WERI-Rb-1 (cell line): ENCODE results near the gene FOXO6.

Source experiments
- DNase-seq: peaks from one replicate; pipeline ENCODE4 v3.0.0-alpha.2; 2020
- H3K27ac ChIP-seq: fragments of 250-450 bp; sonication (Bioruptor Pico); 2 replicates; pipeline ENCODE4 v1.5.1; 2020; ENCODE audit warnings: mild to moderate bottlenecking, moderate library complexity
- H3K27me3 ChIP-seq: fragments of 250-450 bp; sonication (Bioruptor Pico); 2 replicates; pipeline ENCODE4 v1.5.1; 2021; ENCODE audit warnings: mild to moderate bottlenecking, low read depth, moderate library complexity; ENCODE audit not compliant: insufficient read depth, severe bottlenecking
- H3K36me3 ChIP-seq: fragments of 250-450 bp; sonication (Bioruptor Pico); 2 replicates; pipeline ENCODE4 v1.5.1; 2020; ENCODE audit warnings: mild to moderate bottlenecking, moderate library complexity
- H3K4me3 ChIP-seq: 2 replicates; pipeline ENCODE4 v1.5.1; 2011; ENCODE audit warnings: low read depth, mild to moderate bottlenecking, control low read depth, low read length
- H3K9me3 ChIP-seq: fragments of 250-450 bp; sonication (Bioruptor Pico); 2 replicates; pipeline ENCODE4 v1.5.1; 2021; ENCODE audit warnings: mild to moderate bottlenecking, moderate library complexity; ENCODE audit not compliant: severe bottlenecking
- TF ChIP-seq, protein P1 (sequence below): IDR thresholded peaks from 2 replicates; pipeline ENCODE4 v1.5.1; 2011; ENCODE audit warnings: low read depth, mild to moderate bottlenecking, control low read depth, inconsistent platforms, low read length

Gene FOXO6

DNA sequence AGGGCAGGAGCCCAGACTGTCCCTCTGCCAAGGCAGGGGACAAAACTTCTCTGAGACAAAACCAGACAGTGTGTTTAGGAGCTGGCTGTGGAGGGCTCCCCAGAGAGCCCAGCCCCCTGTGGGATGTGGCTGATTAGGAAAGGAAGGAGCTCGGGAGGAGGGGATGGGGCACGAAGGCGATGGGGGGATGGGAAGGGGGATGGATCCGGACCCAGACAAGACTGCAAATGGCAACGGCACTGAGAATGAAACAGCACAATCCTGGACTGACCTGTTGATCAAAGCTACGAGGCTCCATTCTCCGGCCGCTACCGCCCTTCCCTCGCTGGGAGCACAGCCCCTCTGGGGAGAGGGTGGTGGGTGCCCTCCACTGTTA lies 33.1 kb downstream of the FOXO6 start:
- no peak overlapping the region for H3K27ac ChIP-seq
- no peaks in the 10 kb centered on the region for H3K27me3 ChIP-seq
- no peak for DNase-seq
- TF ChIP-seq, protein P1, sequence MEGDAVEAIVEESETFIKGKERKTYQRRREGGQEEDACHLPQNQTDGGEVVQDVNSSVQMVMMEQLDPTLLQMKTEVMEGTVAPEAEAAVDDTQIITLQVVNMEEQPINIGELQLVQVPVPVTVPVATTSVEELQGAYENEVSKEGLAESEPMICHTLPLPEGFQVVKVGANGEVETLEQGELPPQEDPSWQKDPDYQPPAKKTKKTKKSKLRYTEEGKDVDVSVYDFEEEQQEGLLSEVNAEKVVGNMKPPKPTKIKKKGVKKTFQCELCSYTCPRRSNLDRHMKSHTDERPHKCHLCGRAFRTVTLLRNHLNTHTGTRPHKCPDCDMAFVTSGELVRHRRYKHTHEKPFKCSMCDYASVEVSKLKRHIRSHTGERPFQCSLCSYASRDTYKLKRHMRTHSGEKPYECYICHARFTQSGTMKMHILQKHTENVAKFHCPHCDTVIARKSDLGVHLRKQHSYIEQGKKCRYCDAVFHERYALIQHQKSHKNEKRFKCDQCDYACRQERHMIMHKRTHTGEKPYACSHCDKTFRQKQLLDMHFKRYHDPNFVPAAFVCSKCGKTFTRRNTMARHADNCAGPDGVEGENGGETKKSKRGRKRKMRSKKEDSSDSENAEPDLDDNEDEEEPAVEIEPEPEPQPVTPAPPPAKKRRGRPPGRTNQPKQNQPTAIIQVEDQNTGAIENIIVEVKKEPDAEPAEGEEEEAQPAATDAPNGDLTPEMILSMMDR: no peak
- H3K4me3 ChIP-seq: no peak overlapping the region
- H3K36me3 ChIP-seq: no peaks in the 10 kb centered on the region
- no peaks in the 10 kb centered on the region for H3K9me3 ChIP-seq

DNA sequence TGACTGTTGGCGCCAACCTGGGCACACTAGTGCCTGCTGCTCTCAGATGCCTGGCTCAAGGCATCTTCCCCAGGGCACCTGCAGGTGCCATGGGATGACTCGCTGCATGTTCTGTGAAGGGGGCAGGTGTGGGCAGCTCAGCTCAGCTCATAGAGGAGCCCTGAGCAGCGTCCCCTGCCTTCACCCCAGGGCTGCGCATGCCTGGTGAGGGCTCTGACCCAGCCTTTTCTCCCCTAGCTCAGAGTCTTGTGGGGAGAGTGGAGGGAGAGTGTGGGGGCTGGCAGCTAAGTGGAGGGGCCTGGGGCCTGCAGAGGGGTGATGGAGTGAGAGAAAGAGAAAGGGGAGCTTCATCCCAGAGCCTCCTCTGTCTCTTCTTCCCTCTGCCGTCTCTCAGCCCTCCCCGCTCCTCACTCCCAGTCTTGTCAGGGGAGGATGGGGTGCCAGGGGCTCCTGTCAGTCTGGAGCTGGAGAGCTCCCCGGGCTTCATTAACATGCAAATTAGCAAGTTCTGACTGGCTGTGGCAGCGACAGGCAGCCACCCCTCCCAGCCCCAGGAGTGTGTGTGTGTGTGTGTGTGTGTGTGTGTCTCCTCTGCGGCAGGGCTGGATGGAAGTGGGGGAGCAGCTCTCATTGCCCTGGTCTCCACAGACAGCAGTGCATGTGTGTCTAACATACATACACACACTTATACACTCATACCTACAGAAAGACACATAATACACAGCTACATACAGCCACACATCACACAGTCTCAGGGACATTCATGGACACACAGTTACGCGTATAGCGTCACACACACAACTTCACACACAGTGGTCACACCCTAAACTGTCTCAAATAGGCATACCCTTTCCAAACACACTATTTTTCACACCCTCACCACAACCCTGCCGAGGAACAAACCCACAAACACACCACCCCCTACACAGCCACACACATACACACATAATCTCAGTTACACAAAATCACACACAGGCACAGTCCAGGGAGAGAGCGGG lies 34.0 kb downstream of the FOXO6 start:
- Histone ChIP-seq H3K4me3 (no peak overlapping the region), H3K27ac (no peak overlapping the region)
- DNase-seq: peak; percentile 37

DNA sequence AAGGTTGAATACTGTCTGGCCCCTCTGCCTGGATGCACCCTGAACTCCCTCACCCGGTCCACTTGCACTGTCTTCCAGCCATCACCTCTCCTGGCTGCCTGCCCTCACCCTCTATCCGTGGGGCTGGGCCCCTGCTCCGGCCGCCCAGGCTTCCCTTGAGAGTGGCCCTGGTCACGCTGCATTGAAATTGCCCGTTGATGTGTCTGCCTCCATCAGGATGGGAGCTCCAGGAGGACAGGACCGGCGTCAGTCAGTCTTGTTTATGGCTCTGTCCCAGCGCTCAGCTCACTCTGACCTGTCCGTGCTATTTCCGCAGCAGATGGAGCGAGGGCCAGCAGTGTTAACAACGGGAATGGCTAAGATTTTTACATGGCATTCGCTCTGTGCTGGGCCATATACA lies 34.9 kb downstream of the FOXO6 start:
- Histone ChIP-seq H3K27ac (no peak overlapping the region), H3K27me3 (no peaks in the 10 kb centered on the region)
- TF ChIP-seq, protein P1: no peak

More for the DNA sequence above, 34.0 kb downstream of the FOXO6 start:
- Histone ChIP-seq H3K9me3 (peaks cover under 1% of the 10 kb centered on the region), H3K27me3 (no peaks in the 10 kb centered on the region), H3K36me3 (no peaks in the 10 kb centered on the region)
- TF ChIP-seq, protein P1: peak; percentile 57

DNA sequence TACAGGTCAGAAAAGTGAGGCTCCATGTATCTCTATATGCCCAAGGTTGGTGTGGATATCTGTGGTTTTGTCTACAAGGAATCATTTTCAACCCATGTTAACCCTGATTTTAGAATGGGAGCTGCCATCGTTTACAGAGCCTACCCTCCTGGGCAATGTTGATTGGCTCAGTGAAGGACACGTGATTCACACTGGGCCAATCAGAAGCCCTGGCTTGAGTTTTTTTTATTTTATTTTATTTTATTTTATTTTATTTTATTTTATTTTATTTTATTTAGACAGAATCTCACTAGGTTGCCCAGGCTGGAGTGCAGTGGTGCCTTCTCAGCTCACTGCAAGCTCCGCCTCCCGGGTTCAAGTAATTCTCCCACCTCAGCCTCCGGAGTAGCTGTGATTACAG lies 35.8 kb downstream of the FOXO6 start:
- Histone ChIP-seq H3K9me3 (peaks cover 3% of the 10 kb centered on the region), H3K4me3 (no peak overlapping the region), H3K27ac (no peak overlapping the region), H3K27me3 (no peaks in the 10 kb centered on the region), H3K36me3 (no peaks in the 10 kb centered on the region)
- TF ChIP-seq, protein P1: no peak
- no peak for DNase-seq

More for the DNA sequence above, 34.9 kb downstream of the FOXO6 start:
- Histone ChIP-seq H3K9me3 (peaks cover 3% of the 10 kb centered on the region), H3K4me3 (no peak overlapping the region), H3K36me3 (no peaks in the 10 kb centered on the region)
- DNase-seq: no peak

DNA sequence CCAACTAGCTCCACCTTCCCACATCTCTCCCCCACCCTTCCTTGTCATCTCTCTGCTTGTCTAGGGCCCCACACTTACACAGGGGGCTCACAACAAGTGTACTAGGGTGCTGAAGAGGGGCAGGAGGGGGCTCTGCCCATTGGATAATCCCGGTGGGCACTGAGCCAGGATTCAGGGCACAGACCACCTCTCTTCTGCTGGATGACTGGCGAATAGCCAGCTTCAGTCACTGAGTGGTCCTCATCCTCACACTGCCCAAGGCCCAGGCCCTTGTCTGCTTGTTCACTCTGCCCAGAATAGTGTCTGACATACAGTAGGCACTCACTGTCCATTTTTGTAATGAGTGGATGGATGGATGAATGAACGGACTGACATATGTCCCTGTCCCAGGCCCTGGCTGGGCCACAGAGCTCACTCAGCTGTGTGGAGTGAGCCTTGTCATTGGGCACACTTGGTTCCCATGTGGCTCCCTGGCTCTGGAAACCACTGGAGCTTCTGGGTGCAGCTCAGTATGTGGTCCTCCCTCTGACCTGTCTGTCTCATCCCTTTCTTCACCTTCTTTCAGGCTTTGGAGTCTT lies 36.6 kb downstream of the FOXO6 start:
- Histone ChIP-seq H3K36me3 (no peaks in the 10 kb centered on the region), H3K4me3 (no peak overlapping the region), H3K27me3 (no peaks in the 10 kb centered on the region), H3K9me3 (peaks cover 3% of the 10 kb centered on the region), H3K27ac (no peak overlapping the region)
- TF ChIP-seq, protein P1: no peak
- DNase-seq: no peak
